SU-DHL-6 (cell line): ENCODE measurements around the gene IFNAR2.
A peak's percentile ranks its signal among the peaks of the same experiment; 100 is the strongest.

Experiments
- H2AFZ ChIP-seq: fragments of 200-600 bp; sonication (generic); 2 replicates; pipeline ENCODE4 v1.6.1; 2014; ENCODE audit warnings: low read depth, mild to moderate bottlenecking, moderate library complexity, mixed read lengths, antibody characterized with exemption, low read length; ENCODE audit not compliant: severe bottlenecking
- H3F3A ChIP-seq: fragments of 200-600 bp; shearing (Covaris generic); 2 replicates; pipeline ENCODE4 v1.6.0; 2016; ENCODE audit warnings: antibody characterized with exemption, mild to moderate bottlenecking; ENCODE audit not compliant: insufficient read depth
- H3K27ac ChIP-seq: fragments of 200-600 bp; sonication (generic); 2 replicates; pipeline ENCODE4 v1.5.1; 2016; ENCODE audit warnings: low read depth, mild to moderate bottlenecking, low read length, moderate library complexity, mixed read lengths
- H3K27me3 ChIP-seq: fragments of 200-600 bp; sonication (generic), shearing (Covaris generic); 2 replicates; pipeline ENCODE4 v1.6.0; 2014; ENCODE audit warnings: mild to moderate bottlenecking, low read length
- H3K36me3 ChIP-seq: fragments of 200-600 bp; sonication (generic); 2 replicates; pipeline ENCODE4 v1.6.1; 2014; ENCODE audit warnings: mild to moderate bottlenecking, low read length, mixed read lengths
- H3K4me2 ChIP-seq: fragments of 300-600, 200-600 bp; shearing (Covaris generic), sonication (generic); 2 replicates; pipeline ENCODE4 v1.6.0; 2014; ENCODE audit warnings: low read length, low read depth, mild to moderate bottlenecking; ENCODE audit not compliant: poor library complexity, severe bottlenecking
- H3K4me3 ChIP-seq: fragments of 200-600 bp; sonication (generic); 2 replicates; pipeline ENCODE4 v1.5.1; 2014; ENCODE audit warnings: antibody characterized with exemption, low read length, mild to moderate bottlenecking, mixed read lengths; ENCODE audit not compliant: insufficient read depth, poor library complexity, severe bottlenecking
- H3K79me2 ChIP-seq: fragments of 200-600 bp; sonication (generic); 2 replicates; pipeline ENCODE4 v1.6.1; 2014; ENCODE audit warnings: mild to moderate bottlenecking, low read length, moderate library complexity; ENCODE audit not compliant: insufficient read depth
- H3K9ac ChIP-seq: fragments of 200-600 bp; sonication (generic); 2 replicates; pipeline ENCODE4 v1.7.0; 2014; ENCODE audit warnings: mild to moderate bottlenecking, low read length
- H3K9me2 ChIP-seq: fragments of 200-600 bp; sonication (generic); replicated peaks from 2 replicates; pipeline ENCODE4 v1.6.1; 2014; ENCODE audit warnings: low read length; ENCODE audit not compliant: insufficient read depth
- H3K9me3 ChIP-seq: fragments of 200-600 bp; sonication (generic); 2 replicates; pipeline ENCODE4 v1.6.1; 2014; ENCODE audit warnings: low read length, mixed read lengths; ENCODE audit not compliant: insufficient read depth
- H4K20me1 ChIP-seq: fragments of 200-600 bp; sonication (generic); 2 replicates; pipeline ENCODE4 v1.6.1; 2014; ENCODE audit warnings: low read depth, mild to moderate bottlenecking, antibody characterized with exemption, low read length, moderate library complexity, mixed read lengths
- EZH2phosphoT487 ChIP-seq: fragments of 200-600 bp; sonication (generic), shearing (Covaris generic); conservative IDR thresholded peaks from 2 replicates; pipeline ENCODE4 v1.6.1; 2018; ENCODE audit warnings: mild to moderate bottlenecking, antibody characterized with exemption, low read length, moderate library complexity, mixed read lengths
- TF ChIP-seq, protein P1 (sequence below): fragments of 200-600 bp; sonication (generic); IDR thresholded peaks from one replicate; pipeline ENCODE4 v1.5.1; 2017; ENCODE audit warnings: antibody characterized with exemption, mild to moderate bottlenecking, low read length, moderate library complexity; ENCODE audit not compliant: insufficient read depth, poor library complexity, severe bottlenecking

IFNAR2 gene

DNA sequence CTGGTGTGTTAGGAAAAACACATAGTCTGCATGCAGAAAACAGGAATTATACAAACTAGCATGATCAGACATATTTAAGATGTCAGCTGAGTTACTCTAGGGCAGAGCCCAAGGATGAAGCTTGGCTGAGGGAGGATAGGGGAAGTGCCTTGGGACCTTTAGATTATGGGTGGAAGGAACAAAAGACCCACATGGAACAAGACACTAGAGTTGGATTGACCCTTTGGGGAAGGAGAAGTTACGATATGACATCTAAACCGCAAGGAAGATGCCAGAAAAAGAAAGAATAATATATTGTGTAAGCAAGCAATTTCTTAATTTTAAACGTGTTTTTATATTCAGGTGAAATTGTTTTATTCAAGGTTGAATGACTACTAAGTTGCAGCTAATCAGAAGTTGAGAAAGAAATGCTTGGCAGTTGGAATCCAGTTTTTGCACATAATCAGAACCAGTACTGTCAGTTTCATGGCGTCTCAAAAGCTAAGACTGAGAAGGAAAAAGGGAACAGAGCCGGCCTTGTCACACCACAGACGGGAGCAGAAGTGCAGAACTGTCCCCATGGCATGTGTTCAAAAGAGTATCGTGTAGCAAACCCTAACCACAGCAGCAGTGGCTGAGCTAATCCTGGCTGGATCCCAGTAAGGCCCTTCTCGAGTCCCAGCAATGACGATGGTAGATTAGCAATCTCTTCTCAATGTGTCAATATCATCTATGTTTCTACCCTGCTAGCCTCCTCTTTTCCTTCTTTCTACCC lies 31.2 kb upstream of the IFNAR2 start:
- H3K9ac ChIP-seq: no peak overlapping the region
- no peaks in the 10 kb centered on the region for H3K9me3 ChIP-seq
- no peaks in the 10 kb centered on the region for H3K9me2 ChIP-seq
- H4K20me1 ChIP-seq: no peaks in the 10 kb centered on the region
- H3F3A ChIP-seq: no peaks in the 10 kb centered on the region
- H3K4me2 ChIP-seq: no peak overlapping the region
- no peaks in the 10 kb centered on the region for H3K36me3 ChIP-seq
- H3K4me3 ChIP-seq: no peak overlapping the region
- TF ChIP-seq, protein P1, sequence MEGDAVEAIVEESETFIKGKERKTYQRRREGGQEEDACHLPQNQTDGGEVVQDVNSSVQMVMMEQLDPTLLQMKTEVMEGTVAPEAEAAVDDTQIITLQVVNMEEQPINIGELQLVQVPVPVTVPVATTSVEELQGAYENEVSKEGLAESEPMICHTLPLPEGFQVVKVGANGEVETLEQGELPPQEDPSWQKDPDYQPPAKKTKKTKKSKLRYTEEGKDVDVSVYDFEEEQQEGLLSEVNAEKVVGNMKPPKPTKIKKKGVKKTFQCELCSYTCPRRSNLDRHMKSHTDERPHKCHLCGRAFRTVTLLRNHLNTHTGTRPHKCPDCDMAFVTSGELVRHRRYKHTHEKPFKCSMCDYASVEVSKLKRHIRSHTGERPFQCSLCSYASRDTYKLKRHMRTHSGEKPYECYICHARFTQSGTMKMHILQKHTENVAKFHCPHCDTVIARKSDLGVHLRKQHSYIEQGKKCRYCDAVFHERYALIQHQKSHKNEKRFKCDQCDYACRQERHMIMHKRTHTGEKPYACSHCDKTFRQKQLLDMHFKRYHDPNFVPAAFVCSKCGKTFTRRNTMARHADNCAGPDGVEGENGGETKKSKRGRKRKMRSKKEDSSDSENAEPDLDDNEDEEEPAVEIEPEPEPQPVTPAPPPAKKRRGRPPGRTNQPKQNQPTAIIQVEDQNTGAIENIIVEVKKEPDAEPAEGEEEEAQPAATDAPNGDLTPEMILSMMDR: no peak
- TF ChIP-seq EZH2phosphoT487: no peak
- H3K27ac ChIP-seq: no peak overlapping the region
- H3K27me3 ChIP-seq: no peaks in the 10 kb centered on the region
- no peaks in the 10 kb centered on the region for H3K79me2 ChIP-seq
- H2AFZ ChIP-seq: no peak overlapping the region

GRCh38 chr21:33199100-33199464 lies 30.7 kb upstream of the IFNAR2 start:
- Histone ChIP-seq H3K36me3 (no peaks in the 10 kb centered on the region), H3K27me3 (no peaks in the 10 kb centered on the region), H3K79me2 (no peaks in the 10 kb centered on the region), H4K20me1 (no peaks in the 10 kb centered on the region), H3K4me3 (no peak overlapping the region), H3K9me2 (no peaks in the 10 kb centered on the region), H3F3A (0 out of 2 replicates have a peak, but pooled peaks cover 3% of the 10 kb centered on the region), H3K9ac (no peak overlapping the region), H3K27ac (no peak overlapping the region), H3K4me2 (no peak overlapping the region), H2AFZ (no peak overlapping the region), H3K9me3 (no peaks in the 10 kb centered on the region)
- TF ChIP-seq, protein P1: no peak
- no peak for TF ChIP-seq EZH2phosphoT487

DNA sequence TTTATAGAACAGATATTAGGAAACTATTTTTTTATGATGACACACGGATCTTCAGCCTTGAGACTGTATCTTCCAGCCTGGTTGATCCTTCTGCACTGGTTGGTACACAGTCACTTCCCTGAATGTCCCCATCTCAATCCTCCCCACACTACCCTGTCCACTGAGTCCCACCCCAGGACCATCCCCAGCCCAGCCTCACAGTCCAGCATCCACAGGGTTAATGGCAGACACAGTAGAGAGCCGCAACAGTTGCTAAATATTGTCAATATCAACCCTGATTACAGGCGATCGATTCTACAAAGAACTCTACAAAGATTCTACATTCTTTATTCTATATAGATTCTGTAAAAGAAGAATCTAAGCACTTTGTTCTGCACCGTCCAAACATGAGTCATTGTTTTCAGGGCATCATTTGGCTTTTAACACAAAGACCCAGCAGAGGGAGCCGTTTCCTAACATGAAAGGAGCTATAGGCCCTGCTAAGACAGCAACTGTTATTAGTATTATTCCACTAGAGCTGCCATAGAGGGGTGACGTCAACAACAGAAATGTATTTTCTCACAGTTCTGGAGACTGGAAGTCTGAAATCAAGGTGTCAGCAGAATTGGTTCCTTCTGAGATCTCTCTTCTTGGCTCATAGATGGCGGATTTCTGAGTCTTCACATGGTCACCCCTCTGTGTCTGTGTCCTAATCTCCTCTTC lies 30.1 kb upstream of the IFNAR2 start:
- no peak for TF ChIP-seq EZH2phosphoT487
- TF ChIP-seq, protein P1: peak; percentile 83
- no peaks in the 10 kb centered on the region for H3K27me3 ChIP-seq
- no peaks in the 10 kb centered on the region for H4K20me1 ChIP-seq
- H3K36me3 ChIP-seq: no peaks in the 10 kb centered on the region
- H3K9me2 ChIP-seq: no peaks in the 10 kb centered on the region
- H2AFZ ChIP-seq: no peak overlapping the region
- no peak overlapping the region for H3K27ac ChIP-seq
- H3K4me3 ChIP-seq: no peak overlapping the region
- H3F3A ChIP-seq: 0 out of 2 replicates have a peak, but pooled peaks cover 9% of the 10 kb centered on the region
- H3K79me2 ChIP-seq: no peaks in the 10 kb centered on the region
- no peaks in the 10 kb centered on the region for H3K9me3 ChIP-seq
- no peak overlapping the region for H3K4me2 ChIP-seq
- no peak overlapping the region for H3K9ac ChIP-seq
